Activated CD8-positive, alpha-beta memory T cell treated with anti-CD3 and anti-CD28 coated beads, Interleukin-2, amount 50 U/mL, for 48 hours (primary cell): ENCODE results near the gene FRMD1.

Source experiments
- DNase-seq: peaks from one replicate; pipeline ENCODE4 v3.0.0-alpha.2; 2020

FRMD1 gene

GRCh38 chr6:168040856-168041496 lies 38.0 kb downstream of the FRMD1 start:
- DNase-seq: no peak

DNA sequence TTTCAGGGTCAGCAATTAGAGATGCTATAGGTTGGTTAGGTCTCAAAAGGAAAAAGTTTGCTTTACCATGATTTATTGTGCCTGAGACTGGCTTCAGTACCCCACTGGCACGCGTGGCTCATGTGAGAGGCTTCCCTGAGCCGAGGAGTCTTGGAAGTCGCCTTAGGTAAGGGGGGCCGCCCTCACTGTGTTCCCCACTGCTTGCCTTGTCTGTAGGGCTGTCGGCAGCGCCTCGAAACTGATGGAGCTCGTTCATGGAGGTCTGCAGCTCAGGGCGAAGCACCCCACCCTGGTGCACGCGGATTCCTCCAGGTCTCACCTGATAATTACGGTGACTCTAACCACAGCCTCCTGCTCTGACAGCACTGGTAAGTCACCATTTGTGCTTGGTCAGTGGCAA lies 39.2 kb downstream of the FRMD1 start:
- DNase-seq: no peak

DNA sequence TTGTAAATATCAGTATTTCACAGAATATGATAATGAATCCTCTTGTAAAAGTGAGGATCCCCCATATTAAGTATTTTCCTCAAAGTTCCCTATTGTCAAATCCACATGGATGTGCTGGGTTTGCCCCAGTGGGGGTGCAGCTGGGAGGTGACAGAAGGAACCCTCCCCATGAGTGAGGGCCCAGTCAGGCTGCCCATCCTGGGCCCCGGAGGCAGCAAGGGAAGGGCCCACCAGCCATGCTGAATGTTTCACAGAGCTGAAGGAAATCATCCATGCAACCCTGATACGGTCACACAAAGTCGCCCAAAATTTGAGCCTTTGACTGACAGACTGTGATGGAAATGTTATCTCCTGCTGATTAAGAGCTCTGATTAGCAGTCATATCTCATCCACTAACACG lies 39.7 kb downstream of the FRMD1 start:
- DNase-seq: no peak

DNA sequence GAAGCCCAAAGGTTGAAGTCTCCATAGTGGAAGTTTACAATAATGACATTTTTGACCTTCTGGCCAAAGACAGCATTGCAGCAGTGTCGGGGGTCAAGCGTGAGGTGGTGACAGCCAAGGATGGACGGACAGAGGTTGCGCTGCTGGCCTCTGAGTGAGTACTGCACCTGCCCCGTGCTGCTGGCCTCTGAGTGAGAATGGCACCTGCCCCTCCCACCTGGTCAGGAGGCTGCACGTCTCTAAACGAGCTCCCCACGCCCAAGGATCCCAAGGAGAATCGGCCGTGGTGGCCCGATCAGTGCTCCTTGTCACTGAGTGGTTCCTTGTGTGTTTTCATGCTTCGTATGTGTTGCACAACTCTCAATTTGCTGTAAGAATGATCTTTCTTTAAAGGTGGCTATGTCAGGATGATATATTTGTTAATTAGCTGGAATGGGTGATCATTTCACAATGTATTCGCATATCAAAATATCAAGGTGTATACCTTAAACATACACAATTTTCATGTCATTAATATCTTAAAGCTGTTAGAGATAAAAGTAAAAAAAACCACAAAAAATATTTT lies 40.4 kb downstream of the FRMD1 start:
- DNase-seq: no peak

DNA sequence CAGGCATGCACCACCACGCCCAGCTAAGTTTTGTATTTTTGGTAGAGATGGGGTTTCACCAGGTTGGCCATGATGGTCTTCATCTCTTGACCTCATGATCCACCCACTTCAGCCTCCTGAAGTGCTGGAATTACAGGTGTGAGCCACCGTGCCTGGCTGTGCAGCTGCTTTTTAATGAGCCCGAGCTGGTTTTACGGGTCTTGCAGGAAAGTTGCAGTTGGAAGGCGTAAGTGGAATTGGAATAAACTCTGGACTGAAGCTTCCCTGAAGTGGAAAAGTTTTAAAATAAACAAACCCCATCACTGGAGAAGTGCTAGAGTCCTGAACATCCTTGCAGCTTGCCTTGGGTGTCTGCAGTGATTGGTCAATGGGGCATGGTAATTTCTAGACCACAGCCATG lies 41.2 kb downstream of the FRMD1 start:
- no peak for DNase-seq

GRCh38 chr6:168037242-168037641 lies 41.8 kb downstream of the FRMD1 start:
- DNase-seq: no peak

GRCh38 chr6:168035661-168036545 lies 43.1 kb downstream of the FRMD1 start:
- DNase-seq: no peak

DNA sequence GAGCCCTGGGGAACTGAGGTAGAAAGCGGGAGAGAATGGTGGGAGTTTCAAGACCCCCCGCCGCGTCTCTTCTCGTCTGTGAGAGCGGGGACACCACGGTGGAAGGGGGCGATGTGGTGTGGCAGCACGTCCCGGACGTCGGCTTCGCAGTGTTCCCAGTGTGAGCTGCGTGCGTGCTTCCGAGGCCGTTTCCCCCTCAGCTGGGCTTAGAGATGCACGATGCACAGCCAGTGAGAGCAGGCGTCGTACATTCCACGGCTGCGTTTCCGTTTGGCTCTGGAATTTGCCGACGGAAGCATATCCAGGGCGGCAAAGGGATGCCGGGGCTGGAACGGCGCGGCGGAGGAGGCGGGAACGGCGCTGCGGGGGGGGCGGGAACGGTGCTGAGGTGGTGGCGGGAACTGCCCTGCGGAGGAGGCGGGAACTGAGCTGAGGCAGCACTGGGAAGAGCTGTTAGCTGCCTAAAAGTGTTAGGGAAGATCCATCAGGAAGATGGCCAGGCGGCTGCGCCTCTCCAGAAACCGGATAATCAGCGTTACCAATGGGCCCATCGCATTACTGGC lies 43.8 kb downstream of the FRMD1 start:
- no peak for DNase-seq

DNA sequence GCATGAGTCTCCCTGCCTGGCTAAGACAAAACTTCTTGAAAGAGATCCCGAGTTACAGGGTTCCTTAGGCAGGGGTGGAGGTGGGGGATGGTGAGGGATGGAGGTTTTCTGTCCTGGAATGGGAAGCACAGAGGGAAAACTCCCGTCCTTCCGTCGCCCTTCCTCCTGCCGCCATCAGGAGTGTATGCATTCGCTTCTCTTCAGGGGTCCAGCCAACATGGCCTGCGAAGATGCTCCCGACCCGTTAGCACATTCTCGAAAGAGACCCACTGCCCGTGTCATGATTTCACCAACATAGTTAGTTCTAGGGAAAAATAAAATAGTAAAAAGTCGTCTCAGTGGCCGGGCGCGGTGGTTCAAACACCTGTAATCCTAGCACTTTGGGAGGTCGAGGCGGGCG lies 44.5 kb downstream of the FRMD1 start:
- DNase-seq: no peak

DNA sequence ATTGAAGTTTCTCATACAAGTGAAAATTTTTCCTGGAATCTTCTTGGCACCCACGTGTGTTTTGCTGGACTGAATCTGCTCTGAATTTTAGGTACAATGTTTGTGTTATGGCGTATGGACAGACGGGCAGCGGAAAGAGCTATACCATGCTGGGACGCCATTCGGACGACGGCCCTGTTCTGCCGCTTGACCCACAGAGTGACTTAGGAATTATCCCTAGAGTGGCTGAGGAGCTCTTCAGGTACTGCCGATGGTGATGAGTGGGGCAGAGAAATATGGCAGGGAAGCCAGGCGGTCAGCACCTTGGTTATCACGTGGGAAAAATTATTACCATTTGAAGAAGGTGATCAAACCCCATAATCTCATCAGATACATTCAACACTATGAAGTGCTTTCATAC lies 45.2 kb downstream of the FRMD1 start:
- DNase-seq: no peak

GRCh38 chr6:168032005-168032760 lies 46.8 kb downstream of the FRMD1 start:
- DNase-seq: no peak

DNA sequence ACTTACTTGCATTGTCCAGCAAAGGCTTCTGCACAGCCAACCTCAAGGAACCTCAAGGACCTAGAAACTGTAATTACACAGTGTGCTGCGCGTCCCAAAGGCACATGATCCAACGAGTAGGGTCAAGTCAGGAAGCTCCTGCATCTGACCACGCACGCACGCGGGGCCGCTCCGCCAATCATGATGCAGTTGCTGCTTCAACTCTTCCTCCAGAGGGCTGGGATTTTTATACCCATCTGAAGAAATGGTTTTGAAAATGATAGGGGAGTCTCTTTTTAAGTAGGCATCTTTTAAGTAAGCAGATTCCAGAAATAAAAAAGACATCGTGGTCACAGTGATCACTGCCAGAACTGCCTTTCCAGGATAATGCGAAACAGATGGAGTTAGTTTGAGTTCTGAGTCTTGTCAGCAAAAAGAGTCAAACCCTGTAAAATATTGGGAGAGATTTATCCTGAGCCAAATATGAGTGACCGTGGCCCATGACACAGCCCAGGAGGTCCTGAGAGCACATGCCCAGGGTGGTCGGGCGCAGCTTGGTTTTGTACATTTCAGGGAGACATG lies 47.5 kb downstream of the FRMD1 start:
- DNase-seq: no peak

DNA sequence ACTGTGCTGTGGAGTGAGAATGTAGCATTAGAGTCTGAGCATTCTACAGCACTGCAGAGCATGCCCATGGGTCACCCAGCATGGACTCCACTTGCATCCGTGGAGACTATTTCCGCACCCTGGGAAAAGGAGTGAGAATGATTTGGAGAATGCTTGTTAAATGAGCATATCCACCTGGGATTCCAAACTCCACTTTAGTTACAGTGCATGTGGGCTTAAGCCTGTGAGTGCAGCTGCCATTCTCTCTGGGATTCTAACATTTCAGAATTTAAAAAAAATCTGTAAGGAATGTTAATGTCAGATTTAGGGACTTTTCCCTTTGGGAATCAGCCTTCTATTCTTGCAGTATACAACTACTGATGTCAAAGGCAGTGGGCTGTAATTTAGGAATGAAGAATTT lies 48.1 kb downstream of the FRMD1 start:
- no peak for DNase-seq

DNA sequence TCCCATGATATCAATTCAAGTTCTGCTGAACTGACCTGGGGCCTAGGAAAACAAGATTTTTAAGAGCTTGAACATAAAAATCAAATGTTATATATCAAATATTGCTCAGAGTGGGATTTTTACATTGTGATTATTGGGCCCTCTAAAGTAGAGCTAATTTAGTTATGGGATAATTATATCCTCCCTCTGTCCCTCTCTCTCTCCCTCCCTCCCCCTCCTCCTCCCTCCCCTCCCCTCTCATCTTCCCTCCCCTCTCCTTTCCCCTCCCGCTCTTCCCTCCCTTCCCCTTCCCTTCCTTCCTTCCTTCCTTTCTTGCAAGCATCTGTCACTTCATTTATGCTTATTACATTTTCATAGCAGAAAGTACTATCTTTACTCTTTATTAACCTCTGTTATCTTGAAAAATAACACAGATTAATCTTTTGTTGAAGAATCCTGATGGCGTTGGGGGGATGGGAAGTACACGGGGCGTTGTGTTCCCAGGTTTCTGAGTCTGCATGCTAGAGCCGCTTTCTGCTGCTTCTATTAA lies 48.7 kb downstream of the FRMD1 start:
- no peak for DNase-seq

DNA sequence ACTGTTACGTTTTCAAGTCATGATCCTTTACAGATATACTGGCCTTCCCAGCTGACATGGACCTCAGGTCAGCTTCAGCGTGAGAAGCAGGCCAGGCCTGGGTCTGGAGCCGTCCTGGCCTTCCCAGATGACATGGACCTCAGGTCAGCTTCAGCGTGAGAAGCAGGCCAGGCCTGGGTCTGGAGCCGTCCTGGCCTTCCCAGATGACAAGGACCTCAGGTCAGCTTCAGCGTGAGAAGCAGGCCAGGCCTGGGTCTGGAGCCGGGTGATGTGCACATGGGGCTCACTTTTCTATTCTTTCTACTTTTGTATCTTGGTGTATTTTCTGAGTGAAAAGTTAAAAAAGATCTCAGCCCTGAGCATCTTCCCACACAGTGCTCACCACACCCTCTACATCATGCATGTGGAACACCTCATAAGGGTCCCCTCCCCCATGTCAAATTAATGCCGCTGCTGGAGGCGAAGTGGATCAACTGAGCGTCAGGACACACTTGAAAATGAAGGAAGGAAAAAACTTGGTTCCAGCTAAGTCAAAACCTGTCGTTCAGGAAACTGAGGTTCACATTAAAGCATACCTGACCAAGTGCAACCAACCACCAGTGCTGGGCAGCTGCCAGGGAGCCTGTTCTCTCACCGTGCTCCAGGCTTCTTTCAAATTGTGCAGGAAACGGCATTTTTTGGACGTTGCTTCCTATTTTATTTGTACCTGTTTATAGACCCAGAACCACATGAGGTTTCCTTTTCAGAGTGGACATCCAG lies 49.4 kb downstream of the FRMD1 start:
- no peak for DNase-seq

DNA sequence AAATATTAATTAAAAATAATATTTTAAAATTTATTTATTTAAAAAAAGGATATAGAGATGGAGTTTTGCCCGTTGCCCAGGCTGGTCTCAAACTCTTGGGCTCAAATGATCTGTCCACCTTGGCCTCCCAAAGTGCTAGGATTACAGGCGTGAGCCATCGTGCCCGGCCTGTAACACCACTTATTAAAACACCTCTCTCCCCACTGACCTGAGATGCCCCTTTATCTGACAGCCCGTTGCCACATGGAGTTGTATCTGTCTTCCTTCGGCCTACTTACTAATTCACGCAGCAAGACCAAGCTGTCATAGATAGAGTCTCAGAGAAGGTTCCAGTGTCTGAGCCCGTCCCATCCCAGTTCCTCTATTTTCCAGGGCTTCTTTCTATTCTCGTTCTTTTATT lies 50.8 kb downstream of the FRMD1 start:
- no peak for DNase-seq

DNA sequence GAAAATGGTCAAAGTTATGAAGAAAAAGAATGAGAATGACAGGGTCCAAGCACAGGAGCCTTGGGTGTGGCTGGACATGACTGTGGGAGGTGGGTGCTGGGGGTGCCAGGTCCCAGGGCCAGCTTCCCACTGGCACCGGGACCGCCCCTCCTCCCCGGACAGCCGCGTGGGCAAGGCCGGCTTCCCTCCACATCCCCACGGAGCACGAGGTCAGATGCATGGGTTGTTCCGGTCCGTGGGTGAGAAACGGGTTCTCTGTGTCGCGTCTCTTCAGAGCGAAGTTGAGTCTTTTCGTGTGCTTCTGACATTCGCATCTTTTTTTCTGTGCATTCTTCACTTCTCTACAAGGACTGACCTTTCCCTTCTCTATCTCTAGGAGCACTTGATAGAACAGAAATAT lies 51.5 kb downstream of the FRMD1 start:
- no peak for DNase-seq

- no peak for DNase-seq
Observed at GRCh38 chr6:168026925-168027324, 52.1 kb downstream of the FRMD1 start.

DNA sequence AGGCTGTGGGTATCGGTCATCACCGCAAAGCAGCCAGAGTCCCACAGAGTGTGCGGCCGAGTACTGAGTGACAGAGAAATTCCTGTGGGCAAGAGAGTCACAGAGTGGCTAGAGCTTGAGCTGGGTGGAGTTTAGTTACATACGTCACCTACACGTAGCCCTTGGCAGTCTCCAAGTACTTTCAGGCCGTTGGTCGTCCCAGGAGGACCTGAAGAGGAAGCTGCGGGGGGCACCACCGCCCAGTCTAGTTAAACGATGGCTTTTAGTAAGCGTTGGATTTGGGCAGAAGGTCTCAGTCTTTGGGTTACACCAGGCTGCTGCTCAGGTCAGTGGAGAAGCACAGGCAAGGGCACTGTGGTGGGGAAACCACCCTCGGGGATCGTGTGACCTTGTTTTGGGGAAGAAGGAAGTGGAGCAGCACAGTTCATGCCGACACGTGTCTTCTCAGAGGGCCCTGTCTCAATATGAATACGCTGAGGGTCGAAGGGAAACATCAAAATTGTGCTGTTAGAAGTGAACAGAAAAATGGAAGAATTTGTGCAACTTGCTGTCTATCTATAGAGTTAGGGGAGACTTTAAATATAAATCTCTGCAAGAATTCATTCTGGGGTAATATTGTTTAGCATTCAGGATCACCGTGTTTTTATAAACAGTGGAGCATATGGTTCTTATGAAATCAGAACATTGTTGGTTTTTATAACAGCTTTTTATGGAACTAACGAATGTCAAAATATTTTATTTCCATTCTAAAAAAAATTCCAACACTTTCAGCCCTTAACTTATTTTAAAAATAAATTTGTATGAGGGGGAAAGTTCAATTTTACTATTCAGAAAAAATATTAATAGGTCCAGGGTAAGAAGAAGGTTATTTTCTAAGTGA lies 52.9 kb downstream of the FRMD1 start:
- no peak for DNase-seq

- DNase-seq: no peak
Observed at GRCh38 chr6:168024951-168025510, 54.0 kb downstream of the FRMD1 start.
